ENCODE data around the gene DNM1. TPM values are rescaled to one million over a fixed set of nuclear protein-coding genes. Genes with fewer than 3 reads are reported as not detected.
A peak's percentile ranks its signal among the peaks of the same experiment; 100 is the strongest.
"Not testable (repeated sequence)": the region's sequence is repeated elsewhere in the genome, so short reads cannot be mapped to it uniquely, and the experiment has no call there.

DNM1 gene
- polyA plus RNA-seq, 1 donor, result 49.0 TPM

GRCh38 chr9:128265348-128265847 is 62.2 kb downstream of the DNM1 start:
- Histone ChIP-seq H3K4me1 (ENCODE audit: control insufficient read depth, insufficient read depth, low read length) (no peaks in the 10 kb centered on the region), H3K36me3 (ENCODE audit: control insufficient read depth, insufficient read depth, low read length) (peaks cover 72% of the 10 kb centered on the region)
- WGBS (ENCODE audit: insufficient coverage, low lambda C conversion rate), result no CpG with 5 or more reads among the region's 10 CpGs

DNA sequence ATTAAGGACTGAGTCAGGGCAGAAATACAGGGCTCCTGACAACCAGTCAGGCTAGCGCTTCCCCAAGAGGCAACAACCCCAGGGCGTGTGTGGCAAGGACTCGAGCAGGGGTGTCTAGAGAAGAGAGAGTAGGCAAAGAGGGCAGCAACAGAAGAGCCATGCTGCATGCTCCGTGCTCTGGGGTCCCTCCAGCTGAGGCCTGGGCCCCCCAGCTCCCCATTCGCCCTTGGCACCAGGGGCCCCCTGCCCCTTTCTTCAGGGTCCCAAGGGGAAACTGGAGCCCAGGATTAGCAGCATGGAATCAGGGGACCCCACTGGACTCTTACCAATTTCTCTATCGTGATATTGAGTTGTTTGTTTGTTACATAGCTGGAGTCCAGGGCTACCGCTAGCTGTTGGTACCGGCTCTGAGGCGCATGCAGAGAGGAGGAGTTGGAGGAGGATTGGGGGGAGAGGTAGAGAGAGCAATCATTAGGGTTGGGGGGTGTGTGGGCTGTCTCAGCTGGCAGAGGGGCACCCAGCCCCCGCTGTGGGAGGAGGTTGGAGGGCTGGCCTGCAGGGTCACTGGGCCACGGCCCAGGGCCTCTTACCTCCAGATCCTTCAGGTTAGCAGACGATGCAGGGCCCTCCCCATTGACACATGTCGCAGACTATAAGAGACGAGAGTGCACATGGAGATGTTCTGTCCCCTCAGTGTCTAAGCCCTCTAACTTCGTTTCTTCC is 63.9 kb downstream of the DNM1 start:
- DNase-seq, result no peak
- no peak overlapping the region for H3K27ac ChIP-seq (ENCODE audit: low read length)
- H3K9me3 ChIP-seq (ENCODE audit: control insufficient read depth, low read depth, low read length), result no peaks in the 10 kb centered on the region
- no peaks in the 10 kb centered on the region for H3K4me1 ChIP-seq (ENCODE audit: control insufficient read depth, insufficient read depth, low read length)
- H3K36me3 ChIP-seq (ENCODE audit: control insufficient read depth, insufficient read depth, low read length), result peaks cover 66% of the 10 kb centered on the region
- WGBS (ENCODE audit: insufficient coverage, low lambda C conversion rate), result no CpG with 5 or more reads among the region's 15 CpGs
- no peaks in the 10 kb centered on the region for H3K27me3 ChIP-seq (ENCODE audit: control insufficient read depth, insufficient read depth, low read length)
- H3K4me3 ChIP-seq (ENCODE audit: low read length), result no peak overlapping the region

More at GRCh38 chr9:128265348-128265847, 62.2 kb downstream of the DNM1 start:
- no peaks in the 10 kb centered on the region for H3K27me3 ChIP-seq (ENCODE audit: control insufficient read depth, insufficient read depth, low read length)
- no peaks in the 10 kb centered on the region for H3K9me3 ChIP-seq (ENCODE audit: control insufficient read depth, low read depth, low read length)
- DNase-seq, result no peak
- H3K4me3 ChIP-seq (ENCODE audit: low read length), result no peak overlapping the region
- H3K27ac ChIP-seq (ENCODE audit: low read length), result no peak overlapping the region

DNA sequence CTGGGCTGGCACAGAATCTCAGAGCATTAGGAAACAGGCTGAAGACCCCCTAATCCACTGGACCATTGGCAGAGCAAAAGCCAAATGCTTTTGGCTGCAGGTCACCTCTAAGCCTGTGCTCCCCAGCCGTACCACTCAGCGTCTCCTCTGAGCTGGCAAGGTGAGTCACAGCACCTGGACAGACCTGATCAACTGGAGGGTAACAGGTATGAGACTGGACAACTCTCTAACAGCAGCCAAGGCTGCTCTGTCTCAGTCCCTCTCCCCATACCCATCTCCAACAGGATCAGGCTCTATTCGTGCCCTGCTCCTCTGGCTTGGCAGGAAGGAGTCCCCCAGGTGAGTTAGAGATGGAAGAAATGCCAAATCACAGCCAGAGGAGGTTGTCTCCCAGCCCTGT is 67.9 kb downstream of the DNM1 start:
- H3K27me3 ChIP-seq (ENCODE audit: control insufficient read depth, insufficient read depth, low read length), result no peaks in the 10 kb centered on the region
- H3K4me3 ChIP-seq (ENCODE audit: low read length), result no peak overlapping the region
- H3K4me1 ChIP-seq (ENCODE audit: control insufficient read depth, insufficient read depth, low read length), result no peaks in the 10 kb centered on the region
- no peak overlapping the region for H3K27ac ChIP-seq (ENCODE audit: low read length)
- no peak for DNase-seq
- WGBS (ENCODE audit: insufficient coverage, low lambda C conversion rate), result no CpG with 5 or more reads among the region's 3 CpGs
- peaks cover 54% of the 10 kb centered on the region for H3K36me3 ChIP-seq (ENCODE audit: control insufficient read depth, insufficient read depth, low read length)
- no peaks in the 10 kb centered on the region for H3K9me3 ChIP-seq (ENCODE audit: control insufficient read depth, low read depth, low read length)

DNA sequence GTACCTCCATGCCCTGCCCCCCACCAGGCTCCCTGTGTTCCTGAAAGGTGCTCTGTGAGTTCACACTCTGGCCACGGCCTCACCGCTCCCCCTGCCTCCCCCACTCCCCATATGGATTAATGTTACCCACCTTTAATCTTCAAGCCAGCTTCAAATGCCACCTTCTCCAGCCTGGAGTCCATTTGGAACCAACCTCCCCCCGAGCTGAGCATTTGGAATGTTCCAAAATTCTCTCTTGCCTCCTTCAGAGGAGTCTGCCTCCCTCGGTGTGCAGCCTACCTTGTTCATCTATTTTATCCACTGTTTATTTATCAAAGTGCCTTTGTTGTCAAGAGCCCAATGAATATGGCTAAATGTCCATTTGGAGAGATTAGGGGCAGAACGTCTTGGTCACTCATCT is 68.3 kb downstream of the DNM1 start:
- Histone ChIP-seq H3K27ac (ENCODE audit: low read length) (no peak overlapping the region), H3K27me3 (ENCODE audit: control insufficient read depth, insufficient read depth, low read length) (no peaks in the 10 kb centered on the region), H3K4me3 (ENCODE audit: low read length) (no peak overlapping the region), H3K4me1 (ENCODE audit: control insufficient read depth, insufficient read depth, low read length) (no peaks in the 10 kb centered on the region), H3K36me3 (ENCODE audit: control insufficient read depth, insufficient read depth, low read length) (peaks cover 51% of the 10 kb centered on the region), H3K9me3 (ENCODE audit: control insufficient read depth, low read depth, low read length) (no peaks in the 10 kb centered on the region)
- WGBS (ENCODE audit: insufficient coverage, low lambda C conversion rate), result 80% methylated on average over 1 of the region's 5 CpGs
- DNase-seq, result no peak

- H3K36me3 ChIP-seq (ENCODE audit: control insufficient read depth, insufficient read depth, low read length), result peaks cover 30% of the 10 kb centered on the region
- H3K4me1 ChIP-seq (ENCODE audit: control insufficient read depth, insufficient read depth, low read length), result peaks cover 5% of the 10 kb centered on the region
- no peak overlapping the region for H3K27ac ChIP-seq (ENCODE audit: low read length)
- H3K27me3 ChIP-seq (ENCODE audit: control insufficient read depth, insufficient read depth, low read length), result no peaks in the 10 kb centered on the region
- H3K4me3 ChIP-seq (ENCODE audit: low read length), result no peak overlapping the region
- no peak for DNase-seq
- 100% methylated on average over 1 of the region's 8 CpGs for WGBS (ENCODE audit: insufficient coverage, low lambda C conversion rate)
- H3K9me3 ChIP-seq (ENCODE audit: control insufficient read depth, low read depth, low read length), result no peaks in the 10 kb centered on the region
Observed at GRCh38 chr9:128274245-128274644, 71.1 kb downstream of the DNM1 start.

DNA sequence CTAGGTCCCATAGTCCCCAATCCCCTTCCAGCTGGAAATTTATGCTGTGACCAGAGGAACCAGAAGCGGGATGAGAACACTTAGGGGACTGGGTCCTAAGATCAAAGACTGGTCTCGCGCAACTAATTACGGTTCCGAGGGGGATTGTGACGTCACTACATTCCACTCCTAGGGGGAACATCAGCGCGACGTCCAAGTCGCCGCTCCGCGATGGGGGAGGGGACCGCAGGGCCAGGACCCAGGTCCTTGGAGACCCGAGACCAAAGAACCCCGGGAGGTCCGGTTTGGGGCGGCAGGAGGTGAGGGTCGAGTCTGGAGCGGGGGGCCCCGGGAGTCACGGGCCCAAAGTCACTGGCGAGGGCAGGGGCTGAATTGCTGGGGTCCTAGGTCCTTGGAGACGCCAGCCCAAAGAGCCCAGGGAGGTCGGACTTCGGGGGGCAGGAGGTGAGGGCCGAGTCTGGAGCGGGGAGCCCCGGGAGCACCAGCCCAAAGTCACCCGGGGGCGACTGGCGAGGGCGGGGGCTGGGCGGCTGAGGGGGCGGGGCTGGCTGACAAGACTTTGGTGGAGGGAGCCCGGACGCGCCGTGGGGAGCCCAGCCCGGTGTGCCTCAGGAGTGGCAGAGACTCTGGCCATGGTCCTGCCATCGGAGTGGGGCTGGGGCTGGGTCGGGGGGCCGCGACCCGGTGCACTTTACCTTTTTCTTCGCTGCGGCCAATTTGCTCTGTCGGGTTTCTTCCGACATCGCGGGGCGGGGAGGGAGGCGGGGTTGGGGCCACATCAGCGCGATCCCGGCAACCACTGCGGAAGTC is 72.2 kb downstream of the DNM1 start, which contains the start of gene GOLGA2:
Gene GOLGA2, minus strand, starts transcription at position 810 of the 810 bp plus-strand sequence. Its CDS starts 31 bp downstream, at position 779.
- H3K4me1 ChIP-seq (ENCODE audit: control insufficient read depth, insufficient read depth, low read length), result peaks cover 5% of the 10 kb centered on the region
- no peaks in the 10 kb centered on the region for H3K9me3 ChIP-seq (ENCODE audit: control insufficient read depth, low read depth, low read length)
- peaks cover 24% of the 10 kb centered on the region for H3K36me3 ChIP-seq (ENCODE audit: control insufficient read depth, insufficient read depth, low read length)
- H3K27ac ChIP-seq (ENCODE audit: low read length), result peak within 1 kb of the TSS; percentile 77
- WGBS (ENCODE audit: insufficient coverage, low lambda C conversion rate), result no CpG with 5 or more reads among the region's 57 CpGs
- peak; percentile 45 to 66 for DNase-seq
- peak within 1 kb of the TSS; percentile 98 for H3K4me3 ChIP-seq (ENCODE audit: low read length)
- H3K27me3 ChIP-seq (ENCODE audit: control insufficient read depth, insufficient read depth, low read length), result no peaks in the 10 kb centered on the region

- no CpG with 5 or more reads among the region's 38 CpGs for WGBS (ENCODE audit: insufficient coverage, low lambda C conversion rate)
- no peaks in the 10 kb centered on the region for H3K27me3 ChIP-seq (ENCODE audit: control insufficient read depth, insufficient read depth, low read length)
- H3K36me3 ChIP-seq (ENCODE audit: control insufficient read depth, insufficient read depth, low read length), result peaks cover 20% of the 10 kb centered on the region
- peaks cover 5% of the 10 kb centered on the region for H3K4me1 ChIP-seq (ENCODE audit: control insufficient read depth, insufficient read depth, low read length)
- H3K9me3 ChIP-seq (ENCODE audit: control insufficient read depth, low read depth, low read length), result no peaks in the 10 kb centered on the region
- DNase-seq, result peak; percentile 99 to 100
- H3K4me3 ChIP-seq (ENCODE audit: low read length), result peak within 1 kb of the TSS; percentile 98
- peak within 1 kb of the TSS; percentile 77 for H3K27ac ChIP-seq (ENCODE audit: low read length)
Observed at GRCh38 chr9:128276008-128276573, 72.9 kb downstream of the DNM1 start, which contains the start of gene SWI5. TSS of gene SWI5 (plus strand) at chr9:128276276.

- peak overlapping the region; percentile 54 for H3K27ac ChIP-seq (ENCODE audit: low read length)
- 10% methylated on average over 4 of the region's 23 CpGs for WGBS (ENCODE audit: insufficient coverage, low lambda C conversion rate)
- H3K27me3 ChIP-seq (ENCODE audit: control insufficient read depth, insufficient read depth, low read length), result no peaks in the 10 kb centered on the region
- H3K36me3 ChIP-seq (ENCODE audit: control insufficient read depth, insufficient read depth, low read length), result peaks cover 14% of the 10 kb centered on the region
- H3K4me1 ChIP-seq (ENCODE audit: control insufficient read depth, insufficient read depth, low read length), result peaks cover 5% of the 10 kb centered on the region
- no peak for DNase-seq
- peak overlapping the region; percentile 73 for H3K4me3 ChIP-seq (ENCODE audit: low read length)
- H3K9me3 ChIP-seq (ENCODE audit: control insufficient read depth, low read depth, low read length), result no peaks in the 10 kb centered on the region
Observed at GRCh38 chr9:128276574-128277270, 73.5 kb downstream of the DNM1 start.

DNA sequence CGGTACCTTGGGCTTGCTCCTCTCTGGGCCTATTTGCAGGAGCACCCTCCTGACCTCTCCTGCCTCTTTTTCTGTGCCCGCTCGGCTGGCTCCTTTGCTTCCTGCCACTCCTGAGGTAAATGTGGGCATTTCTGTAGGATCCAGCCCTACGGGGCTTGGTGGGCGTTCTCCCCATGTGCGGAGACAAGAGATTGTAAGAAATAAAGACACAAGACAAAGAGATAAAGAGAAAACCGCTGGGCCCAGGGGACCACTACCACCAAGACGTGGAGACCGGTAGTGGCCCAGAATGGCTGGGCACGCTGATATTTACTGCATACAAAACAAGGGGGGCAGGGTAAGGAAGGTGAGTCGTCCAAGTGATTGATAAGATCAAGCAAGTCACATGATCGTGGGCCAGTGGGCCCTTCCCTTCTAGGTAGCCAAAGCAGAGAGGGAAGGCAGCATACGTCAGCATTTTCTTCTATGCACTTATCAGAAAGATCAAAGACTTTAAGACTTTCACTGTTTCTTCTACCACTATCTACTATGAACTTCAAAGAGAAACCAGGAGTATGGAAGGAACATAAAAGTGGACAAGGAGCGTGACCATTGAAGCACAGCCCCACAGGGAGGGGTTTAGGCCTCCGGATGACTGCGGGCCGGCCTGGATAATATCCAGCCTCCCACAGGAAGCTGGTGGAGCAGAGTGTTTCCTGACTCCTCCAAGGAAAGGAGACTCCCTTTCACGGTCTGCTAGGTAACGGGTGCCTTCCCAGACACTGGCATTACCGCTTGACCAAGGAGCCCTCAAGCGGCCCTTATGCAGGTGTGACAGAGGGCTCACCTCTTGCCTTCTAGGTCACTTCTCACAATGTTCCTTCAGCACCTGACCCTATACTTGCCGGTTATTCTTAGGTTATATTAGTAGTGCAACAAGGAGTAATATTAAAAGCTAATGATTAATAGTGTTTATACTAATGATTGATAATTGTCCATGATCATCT is 76.2 kb downstream of the DNM1 start:
- H3K9me3 ChIP-seq (ENCODE audit: control insufficient read depth, low read depth, low read length); H3K27me3 ChIP-seq (ENCODE audit: control insufficient read depth, insufficient read depth, low read length); DNase-seq; H3K4me1 ChIP-seq (ENCODE audit: control insufficient read depth, insufficient read depth, low read length); H3K36me3 ChIP-seq (ENCODE audit: control insufficient read depth, insufficient read depth, low read length); H3K27ac ChIP-seq (ENCODE audit: low read length); H3K4me3 ChIP-seq (ENCODE audit: low read length): not testable (repeated sequence)
- WGBS (ENCODE audit: insufficient coverage, low lambda C conversion rate), result 88% methylated on average over 3 of the region's 22 CpGs
